Smooth muscle cell (in vitro differentiated cells): ENCODE results near the gene ARHGAP26. TPM values are rescaled to one million over a fixed set of nuclear protein-coding genes. Genes with fewer than 3 reads are reported as not detected.
A peak's percentile ranks its signal among the peaks of the same experiment; 100 is the strongest.

ENCODE experiments used
- DNase-seq: peaks from one replicate; lab custom pipeline; 2025; ENCODE audit not compliant: unreplicated experiment; lab: John Stamatoyannopoulos, UW
- H2AFZ ChIP-seq: fragments of 200-600 bp; sonication (generic); 2 replicates; pipeline ENCODE4 v1.6.0; 2016; ENCODE audit warnings: antibody characterized with exemption, low read depth, mild to moderate bottlenecking
- H3F3A ChIP-seq: fragments of 200-600 bp; sonication (generic); 2 replicates; pipeline ENCODE4 v1.6.0; 2017; ENCODE audit warnings: antibody characterized with exemption, low read depth
- H3K27ac ChIP-seq: fragments of 200-600 bp; sonication (generic); 2 replicates; pipeline ENCODE4 v1.5.1; 2016; ENCODE audit warnings: low read depth, mild to moderate bottlenecking
- H3K27me3 ChIP-seq: fragments of 200-600 bp; sonication (generic); 2 replicates; pipeline ENCODE4 v1.6.1; 2016; ENCODE audit warnings: low read depth, mild to moderate bottlenecking
- H3K36me3 ChIP-seq: fragments of 200-600 bp; sonication (generic); 2 replicates; pipeline ENCODE4 v1.5.1; 2016; ENCODE audit warnings: low read depth
- H3K4me1 ChIP-seq: fragments of 200-600 bp; sonication (generic); 2 replicates; pipeline ENCODE4 v1.5.1; 2016; ENCODE audit warnings: low read depth
- H3K4me2 ChIP-seq: fragments of 200-600 bp; sonication (generic); 2 replicates; pipeline ENCODE4 v1.6.0; 2016; ENCODE audit warnings: mild to moderate bottlenecking
- H3K4me3 ChIP-seq: fragments of 200-600 bp; sonication (generic); 2 replicates; pipeline ENCODE4 v1.5.1; 2016; ENCODE audit warnings: mild to moderate bottlenecking
- H3K79me2 ChIP-seq: fragments of 200-600 bp; sonication (generic); 2 replicates; pipeline ENCODE4 v1.6.0; 2016; ENCODE audit warnings: low read depth, mild to moderate bottlenecking
- H3K9ac ChIP-seq: fragments of 200-600 bp; sonication (generic); 2 replicates; pipeline ENCODE4 v1.6.0; 2016; ENCODE audit warnings: low read depth
- H3K9me3 ChIP-seq: fragments of 200-600 bp; sonication (generic); replicated peaks from 2 replicates; pipeline ENCODE4 v1.5.1; 2016; ENCODE audit warnings: low read depth
- H4K20me1 ChIP-seq: fragments of 200-600 bp; sonication (generic); 2 replicates; pipeline ENCODE4 v1.6.0; 2016; ENCODE audit warnings: low read depth
- CTCF ChIP-seq: fragments of 200-600 bp; sonication (generic); IDR thresholded peaks from 2 replicates; pipeline ENCODE4 v1.5.1; 2017; ENCODE audit warnings: borderline replicate concordance, mild to moderate bottlenecking, antibody characterized with exemption; ENCODE audit not compliant: insufficient read depth, poor library complexity, severe bottlenecking
- WGBS: methylation state at CpG from one replicate; pipeline ENCODE4 v1.1.7; 2016; ENCODE audit warnings: low lambda C conversion rate; 5-methylcytosine and 5-hydroxymethylcytosine counted together
- polyA plus RNA-seq: library from polyadenylated mRNA; unstranded; fragments of >200 nt; fragmentation: Nextera tagmentation; extraction: Ambion mirVana; gene quantifications from 2 replicates; pipeline ENCODE4 v1.2.1, GENCODE V29; 2016
- total RNA-seq: library from RNA; depleted of rRNA; stranded (reverse); fragments of >200 nt; gene quantifications from 2 replicates; pipeline ENCODE4 v1.2.3, GENCODE V29; 2014

Gene ARHGAP26
- total and polyA plus RNA-seq, 2 experiments from 2014 or later = 2.2 to 5.1 TPM

- H4K20me1 ChIP-seq = no peaks in the 10 kb centered on the region
- H3K9ac ChIP-seq = no peak overlapping the region
- H3K27me3 ChIP-seq = no peaks in the 10 kb centered on the region
- peaks cover 26% of the 10 kb centered on the region for H3K4me1 ChIP-seq
- no peak overlapping the region for H3K4me2 ChIP-seq
- H3K27ac ChIP-seq = no peak overlapping the region
- H3K79me2 ChIP-seq = no peaks in the 10 kb centered on the region
- H3F3A ChIP-seq = peaks cover 41% of the 10 kb centered on the region
- no peaks in the 10 kb centered on the region for H3K9me3 ChIP-seq
- no peak overlapping the region for H3K4me3 ChIP-seq
- WGBS = 96% methylated on average over 3 of the region's 3 CpGs
- H3K36me3 ChIP-seq = no peaks in the 10 kb centered on the region
- DNase-seq = no peak
- TF ChIP-seq CTCF = no peak
- no peak overlapping the region for H2AFZ ChIP-seq
These were observed 381.0 kb downstream of the ARHGAP26 start for GRCh38 chr5:143151056-143151700.

- H3K27me3 ChIP-seq = no peaks in the 10 kb centered on the region
- H3K4me2 ChIP-seq = no peak overlapping the region
- no peak for TF ChIP-seq CTCF
- peaks cover 26% of the 10 kb centered on the region for H3K4me1 ChIP-seq
- no peak overlapping the region for H3K9ac ChIP-seq
- no peaks in the 10 kb centered on the region for H3K36me3 ChIP-seq
- WGBS = 100% methylated on average over 2 of the region's 2 CpGs
- no peak for DNase-seq
- H3K79me2 ChIP-seq = no peaks in the 10 kb centered on the region
- no peak overlapping the region for H2AFZ ChIP-seq
- H3K4me3 ChIP-seq = no peak overlapping the region
- H3F3A ChIP-seq = peaks cover 36% of the 10 kb centered on the region
- no peaks in the 10 kb centered on the region for H4K20me1 ChIP-seq
- no peaks in the 10 kb centered on the region for H3K9me3 ChIP-seq
- H3K27ac ChIP-seq = peak overlapping the region; percentile 92
These were observed 382.3 kb downstream of the ARHGAP26 start for GRCh38 chr5:143152445-143152844.

- WGBS = 29% methylated on average over 7 of the region's 7 CpGs
- H3K9ac ChIP-seq = peak overlapping the region; percentile 39
These were observed 383.3 kb downstream of the ARHGAP26 start for GRCh38 chr5:143153332-143154119.

More at GRCh38 chr5:143153332-143154119, 383.3 kb downstream of the ARHGAP26 start:
- Histone ChIP-seq H3K79me2 (no peaks in the 10 kb centered on the region), H3K36me3 (no peaks in the 10 kb centered on the region), H3K4me1 (peaks cover 24% of the 10 kb centered on the region), H3K4me3 (no peak overlapping the region), H2AFZ (no peak overlapping the region), H4K20me1 (no peaks in the 10 kb centered on the region), H3K27me3 (no peaks in the 10 kb centered on the region), H3K9me3 (no peaks in the 10 kb centered on the region), H3K27ac (peak overlapping the region; percentile 92), H3F3A (peaks cover 30% of the 10 kb centered on the region), H3K4me2 (peak overlapping the region; percentile 56)
- no peak for TF ChIP-seq CTCF
- DNase-seq = no peak
